K562 (cell line): Measurements from ENCODE around the gene GARNL3. TPM values are rescaled to one million over a fixed set of nuclear protein-coding genes. Genes with fewer than 3 reads are reported as not detected.

Experiments used
- ATAC-seq: fragments of 200-7000 bp; cut with Tn5 transposase; 3 replicates; pipeline ENCODE4 v1.9.1; 2020; ENCODE audit warnings: moderate library complexity
- BruUV-seq: library from RNA; stranded (reverse); fragments of 400-500 nt; replicated peaks from 2 replicates; lab custom pipeline; 2021; lab: Mats Ljungman, UMichigan
- CTCF ChIA-PET: fragments of 300-600 bp; formaldehyde crosslinking; extraction: SDS; loops from one replicate; lab custom pipeline; 2021; ENCODE audit warnings: low intra/inter-chr PET ratio; lab: Yijun Ruan, JAX
- POLR2A ChIA-PET: fragments of 300-600, 350-650 bp; sonication (Branson Sonifier 250); formaldehyde crosslinking; extraction: SDS; loops from one replicate; lab custom pipeline; 2021; ENCODE audit warnings: antibody characterized with exemption, inconsistent platforms; lab: Yijun Ruan, JAX
- DNase-seq, 4 experiments: peaks; one replicate each; pipeline versions ENCODE4 v3.0.0 to v3.0.0-alpha.2; 2011 to 2018; ENCODE audit warnings: low spot score in 3 of 4, mixed read lengths in 3 of 4; ENCODE audit errors: extremely low read depth in 1 of 4
- FAIRE-seq: peaks from 2 replicates; lab custom pipeline; 2011; peaks lifted over from hg19 to GRCh38; lab: Jason Lieb, UNC
- H2AFZ ChIP-seq: 2 replicates; pipeline ENCODE4 v1.6.0; 2011; ENCODE audit warnings: low read depth, low read length, control low read depth, inconsistent platforms
- H3K27ac ChIP-seq: fragments of 200-600 bp; 3 replicates; pipeline ENCODE4 v1.8.0; 2011; ENCODE audit warnings: low read depth, mild to moderate bottlenecking, control low read depth, inconsistent platforms, low read length, moderate library complexity, mixed read lengths; ENCODE audit errors: extremely low read depth
- H3K27me3 ChIP-seq, 2 experiments: fragments of 300-600 bp in 1 of 2; 2 replicates in 1 of 2; 3 replicates in 1 of 2; pipeline versions ENCODE4 v1.6.0 to v1.8.0; 2011; ENCODE audit warnings: inconsistent platforms in 2 of 2, low read length in 2 of 2, mild to moderate bottlenecking in 1 of 2, mixed read lengths in 1 of 2, moderate library complexity in 1 of 2; ENCODE audit not compliant: control insufficient read depth in 2 of 2, insufficient read depth in 2 of 2
- H3K36me3 ChIP-seq: fragments of 300-600 bp; 3 replicates; pipeline ENCODE4 v1.8.0; 2011; ENCODE audit warnings: mild to moderate bottlenecking, low read length, inconsistent platforms; ENCODE audit not compliant: control insufficient read depth, insufficient read depth
- H3K4me1 ChIP-seq, 2 experiments: fragments of 200-600 bp in 1 of 2; replicated peaks in 1 of 2; 2 replicates in 1 of 2; 3 replicates in 1 of 2; pipeline versions ENCODE4 v1.5.1 to v1.8.0; 2011; ENCODE audit warnings: inconsistent platforms in 2 of 2, low read length in 2 of 2, mild to moderate bottlenecking in 1 of 2, mixed read lengths in 1 of 2, moderate library complexity in 1 of 2; ENCODE audit not compliant: control insufficient read depth in 2 of 2, insufficient read depth in 2 of 2
- H3K4me2 ChIP-seq: 2 replicates; pipeline ENCODE4 v1.6.1; 2011; ENCODE audit warnings: low read length, control low read depth, inconsistent platforms, mixed read lengths; ENCODE audit not compliant: insufficient read depth
- H3K4me3 ChIP-seq: fragments of 200-600 bp; sonication (generic), shearing (Covaris generic); 2 replicates; pipeline ENCODE4 v1.5.1; 2016; ENCODE audit warnings: control low read depth, inconsistent platforms
- H3K79me2 ChIP-seq: fragments of 200-600 bp; 3 replicates; pipeline ENCODE4 v1.8.0; 2011; ENCODE audit warnings: low read length, inconsistent platforms; ENCODE audit not compliant: control insufficient read depth, insufficient read depth
- H3K9ac ChIP-seq, 2 experiments: 2 replicates each; pipeline versions ENCODE4 v1.6.0 to v1.6.1; 2011; ENCODE audit warnings: low read depth in 2 of 2, low read length in 2 of 2, control low read depth in 1 of 2, inconsistent platforms in 1 of 2, mild to moderate bottlenecking in 1 of 2, mixed read lengths in 1 of 2; ENCODE audit not compliant: insufficient read depth in 1 of 2
- H3K9me1 ChIP-seq: one replicate; pipeline ENCODE4 v1.6.0; 2011; ENCODE audit warnings: inconsistent platforms, mild to moderate bottlenecking, low read length, moderate library complexity; ENCODE audit not compliant: control insufficient read depth, insufficient read depth
- H3K9me3 ChIP-seq: replicated peaks from 2 replicates; pipeline ENCODE4 v1.5.1; 2011; ENCODE audit warnings: low read depth, low read length, inconsistent platforms; ENCODE audit not compliant: control insufficient read depth, insufficient read depth
- H4K20me1 ChIP-seq: replicated peaks from 2 replicates; pipeline ENCODE4 v1.6.1; 2011; ENCODE audit warnings: low read length, inconsistent platforms, mixed read lengths; ENCODE audit not compliant: control insufficient read depth, insufficient read depth
- ATF7 ChIP-seq: fragments of 450-650 bp; IDR thresholded peaks from 2 replicates; pipeline ENCODE4 v1.7.1; 2014; ENCODE audit warnings: mild to moderate bottlenecking, moderate library complexity
- CBFA2T2 ChIP-seq: fragments of 450-650 bp; conservative IDR thresholded peaks from 2 replicates; pipeline ENCODE4 v1.6.1; 2017; ENCODE audit warnings: mild to moderate bottlenecking
- CXXC5 ChIP-seq: fragments of 250-450 bp; sonication (Bioruptor Pico); IDR thresholded peaks from 2 replicates; pipeline ENCODE4 v1.8.0; 2022; ENCODE audit warnings: inconsistent platforms, mild to moderate bottlenecking, moderate library complexity
- DPF2 ChIP-seq: fragments of 450-650 bp; IDR thresholded peaks from 2 replicates; pipeline ENCODE4 v1.6.1; 2016
- ELF4 ChIP-seq: fragments of 450-650 bp; formaldehyde crosslinking; IDR thresholded peaks from 2 replicates; pipeline ENCODE4 v1.4.0; 2022; ENCODE audit warnings: missing genetic modification characterization
- HDAC3 ChIP-seq: fragments of 450-650 bp; IDR thresholded peaks from 2 replicates; pipeline ENCODE4 v1.6.1; 2018; ENCODE audit warnings: borderline replicate concordance, mild to moderate bottlenecking, moderate library complexity; ENCODE audit not compliant: partially characterized antibody
- JUND ChIP-seq, 2 experiments: IDR thresholded peaks; 2 replicates in 1 of 2; 3 replicates in 1 of 2; pipeline ENCODE4 v1.6.1; 2011; ENCODE audit warnings: borderline replicate concordance in 2 of 2, low read depth in 2 of 2, low read length in 2 of 2, improper control_type of control experiment in 1 of 2, missing biosample characterization in 1 of 2, missing genetic modification characterization in 1 of 2, missing genetic modification reagents in 1 of 2
- L3MBTL2 ChIP-seq: fragments of 450-650 bp; IDR thresholded peaks from 2 replicates; pipeline ENCODE4 v1.6.1; 2016; ENCODE audit warnings: mild to moderate bottlenecking, moderate library complexity
- LCOR ChIP-seq: sonication (generic); formaldehyde crosslinking; IDR thresholded peaks from 2 replicates; pipeline ENCODE4 v1.8.0; 2022; ENCODE audit warnings: mild to moderate bottlenecking, missing genetic modification reagents
- NR2C2 ChIP-seq, 2 experiments: fragments of 200-800 bp in 1 of 2; sonication (Bioruptor generic) in 1 of 2; sonication (generic) in 1 of 2; formaldehyde crosslinking in 1 of 2; IDR thresholded peaks; 2 replicates each; pipeline versions ENCODE4 v1.6.1 to v1.8.0; 2016 to 2022; ENCODE audit warnings: mild to moderate bottlenecking in 1 of 2, missing compliant biosample characterization in 1 of 2, missing genetic modification characterization in 1 of 2, missing genetic modification reagents in 1 of 2
- VEZF1 ChIP-seq: fragments of 200-800 bp; sonication (Bioruptor generic); IDR thresholded peaks from 2 replicates; pipeline ENCODE4 v1.6.1; 2017; ENCODE audit warnings: missing genetic modification characterization, missing compliant biosample characterization
- ZBTB11 ChIP-seq, 3 experiments: fragments of 200-800 bp in 1 of 3; fragments of 250-450 bp in 1 of 3; fragments of 450-650 bp in 1 of 3; sonication (Bioruptor Pico) in 1 of 3; sonication (Bioruptor generic) in 1 of 3; formaldehyde crosslinking in 1 of 3; IDR thresholded peaks; 2 replicates each; pipeline versions ENCODE4 v1.6.1 to v1.8.0; 2016 to 2022; ENCODE audit warnings: mild to moderate bottlenecking in 2 of 3, missing genetic modification characterization in 2 of 3, missing compliant biosample characterization in 1 of 3, moderate library complexity in 1 of 3
- ZFP36 ChIP-seq: fragments of 150-350 bp; IDR thresholded peaks from 2 replicates; pipeline ENCODE4 v1.6.1; 2018; ENCODE audit warnings: low read length, low read depth; ENCODE audit not compliant: partially characterized antibody
- ZNF24 ChIP-seq: fragments of 450-650 bp; IDR thresholded peaks from 2 replicates; pipeline ENCODE4 v1.6.1; 2016
- ZNF79 ChIP-seq: fragments of 250-450 bp; sonication (Bioruptor Pico); IDR thresholded peaks from 2 replicates; pipeline ENCODE4 v1.4.0; 2020; ENCODE audit warnings: low read depth, mild to moderate bottlenecking, moderate library complexity
- WGBS: fragments of 100-300 bp; shearing (Covaris generic); methylation state at CpG from one replicate; pipeline ENCODE4 v1.1.6; 2016; ENCODE audit warnings: low coverage, mixed read lengths; ENCODE audit not compliant: insufficient coverage; ENCODE audit errors: missing lambda C conversion rate; 5-methylcytosine and 5-hydroxymethylcytosine counted together
- in situ Hi-C: fragments of 300-500 bp; cut with MboI; formaldehyde crosslinking; loops from 4 replicates; pipeline ENCODE4 v1.15.0; 2018; ENCODE audit warnings: inconsistent platforms, mixed read lengths
- intact Hi-C: fragments of 100-400 bp; cut with micrococcal nuclease; formaldehyde crosslinking; loops from 2 replicates; pipeline ENCODE4 v1.14.2; 2022
- polyA plus RNA-seq, 8 experiments: library from polyadenylated mRNA; depleted of rRNA in 4 of 8; stranded (reverse) in 5 of 8; unstranded in 3 of 8; fragments of >200 nt; fragmentation: Nextera tagmentation in 2 of 8; fragmentation: Illumina TruSeq in 1 of 8; extraction: Ambion mirVana in 2 of 8; extraction: Trizol in 1 of 8; gene quantifications; 2 replicates each; pipeline versions ENCODE4 v1.2.1 to v1.2.3, GENCODE V29; 2011 to 2014; ENCODE audit warnings: inconsistent platforms in 1 of 8, missing spikeins in 1 of 8
- total RNA-seq, 7 experiments: library from RNA; depleted of rRNA in 6 of 7; stranded (reverse); fragments of >200 nt in 6 of 7; fragmentation: Illumina TruSeq in 2 of 7; extraction: Trizol in 2 of 7; gene quantifications; 2 replicates each; pipeline versions ENCODE4 v1.2.1 to v1.2.3, GENCODE V29; 2011 to 2021; ENCODE audit warnings: low replicate concordance in 1 of 7

The GARNL3 gene
- total and polyA plus RNA-seq, 9 of the 15 experiments (the other 6 are each of a cell fraction or from before 2014, with no cell fraction given): 0.35 to 2.7 (median 1.6) TPM

- ChIA-PET CTCF (no interaction called here), POLR2A (interaction anchor here (0.6 to 2.5 kb wide), 4 partner anchors 16 to 198 kb away, joined by 3 to 30 read pairs (median 4); no protein-coding TSS in a partner anchor)
- in situ Hi-C loops (no loop called here), intact Hi-C loops (loop anchor here (10.0 kb wide), 1 partner anchor 197 kb away; no protein-coding TSS in a partner anchor)
- no peaks in the 10 kb centered on the region for H3K9me3 ChIP-seq
- 22% methylated on average over 10 of the region's 10 CpGs for WGBS
- H3K27ac ChIP-seq: peak overlapping the region; percentile 6; the same call in 1 of the 3 replicates
- no peak overlapping the region for H2AFZ ChIP-seq
- H3K4me2 ChIP-seq: peak overlapping the region; percentile 97
- FAIRE-seq (peak; percentile 79), ATAC-seq (peak; percentile 35), DNase-seq (peak; percentile 45 to 86 (median 58))
- H3K79me2 ChIP-seq: peaks cover 35% of the 10 kb centered on the region
- H4K20me1 ChIP-seq: 0 out of 2 replicates have a peak, but pooled peaks cover 4% of the 10 kb centered on the region
- no peaks in the 10 kb centered on the region for H3K27me3 ChIP-seq
- BruUV-seq: no TSS peak
- peaks cover 3% of the 10 kb centered on the region; the same call in 2 of the 3 replicates for H3K36me3 ChIP-seq
- peaks cover 32 to 41% of the 10 kb centered on the region in 2 experiments for H3K4me1 ChIP-seq
- no peaks in the 10 kb centered on the region for H3K9me1 ChIP-seq
- H3K9ac ChIP-seq: peak overlapping the region in 1 of 2 experiments; percentile 66; a peak in 1 of 4 replicates
- peak overlapping the region; percentile 87; the same call in 1 of the 2 replicates for H3K4me3 ChIP-seq
- TF ChIP-seq ZBTB11 (CRISPR knock-in tag; IDR thresholded peaks at IDR 0.05): peak in 1 of 3 experiments; percentile 28; a peak in 1 of 6 replicates
- no peak for TF ChIP-seq ZNF79 (CRISPR knock-in tag)
- TF ChIP-seq ZFP36: peak; percentile 54
- peak; percentile 62 for TF ChIP-seq CXXC5
- TF ChIP-seq LCOR (CRISPR knock-in tag): no peak
- TF ChIP-seq ATF7: peak; percentile 49; the same call in 1 of the 2 replicates
- 0 out of 2 replicates have a peak, but pooled peaks have one; percentile 17 for TF ChIP-seq JUND (IDR thresholded peaks at IDR 0.05; ENCODE audit: borderline replicate concordance, low read depth, low read length)
- TF ChIP-seq JUND (tag; IDR thresholded peaks at IDR 0.05; ENCODE audit: borderline replicate concordance, low read depth, low read length): no peak
- no peak for TF ChIP-seq HDAC3
- TF ChIP-seq CBFA2T2: peak; percentile 16; the same call in 1 of the 2 replicates
- TF ChIP-seq VEZF1: peak; percentile 76
- peak; percentile 56 for TF ChIP-seq DPF2
- TF ChIP-seq ZNF24: peak; percentile 25; the same call in 1 of the 2 replicates
- 0 out of 2 replicates have a peak, but pooled peaks have one; percentile 29 for TF ChIP-seq L3MBTL2
- TF ChIP-seq ELF4 (CRISPR knock-in tag): no peak
- TF ChIP-seq NR2C2 (CRISPR knock-in tag; IDR thresholded peaks at IDR 0.05): no peak; the same call in 1 of the 2 replicates
- peak; percentile 84 for TF ChIP-seq NR2C2 (tag; IDR thresholded peaks at IDR 0.05)
Measured at GRCh38 chr9:127422133-127422782, 157.7 kb downstream of the GARNL3 start.
